OCI-LY1 (cell line): Measurements from ENCODE around the gene OSBPL1A.

Experiments
- H2AFZ ChIP-seq: fragments of 200-600 bp; sonication (generic), shearing (Covaris generic); 2 replicates; pipeline ENCODE4 v1.6.0; 2014; ENCODE audit warnings: antibody characterized with exemption, mild to moderate bottlenecking, low read length
- H3F3A ChIP-seq: fragments of 200-600 bp; sonication (generic), shearing (Covaris generic); 2 replicates; pipeline ENCODE4 v1.6.0; 2014; ENCODE audit warnings: mild to moderate bottlenecking, antibody characterized with exemption, low read length, moderate library complexity; ENCODE audit not compliant: insufficient read depth
- H3K27ac ChIP-seq: fragments of 200-600 bp; sonication (generic); 2 replicates; pipeline ENCODE4 v1.5.1; 2014; ENCODE audit warnings: low read length, mixed run types, mild to moderate bottlenecking, low read depth; ENCODE audit not compliant: poor library complexity, severe bottlenecking
- H3K27me3 ChIP-seq: fragments of 200-600 bp; sonication (generic); 2 replicates; pipeline ENCODE4 v1.6.0; 2014; ENCODE audit warnings: antibody characterized with exemption, mild to moderate bottlenecking, low read length, moderate library complexity; ENCODE audit not compliant: insufficient read depth
- H3K36me3 ChIP-seq: fragments of 200-600 bp; sonication (generic); 2 replicates; pipeline ENCODE4 v1.6.1; 2014; ENCODE audit warnings: mild to moderate bottlenecking, antibody characterized with exemption, low read length, moderate library complexity, mixed read lengths; ENCODE audit not compliant: insufficient read depth
- H3K4me1 ChIP-seq: fragments of 200-600 bp; sonication (generic); 2 replicates; pipeline ENCODE4 v1.5.1; 2014; ENCODE audit warnings: mild to moderate bottlenecking, low read length, moderate library complexity; ENCODE audit not compliant: insufficient read depth, severe bottlenecking
- H3K4me2 ChIP-seq: fragments of 200-600 bp; sonication (generic), shearing (Covaris generic); 2 replicates; pipeline ENCODE4 v1.6.1; 2014; ENCODE audit warnings: low read length
- H3K4me3 ChIP-seq: fragments of 200-600 bp; sonication (generic); 2 replicates; pipeline ENCODE4 v1.5.1; 2014; ENCODE audit warnings: low read length, low read depth, mild to moderate bottlenecking, mixed read lengths; ENCODE audit not compliant: poor library complexity, severe bottlenecking
- H3K79me2 ChIP-seq: fragments of 200-600 bp; shearing (Covaris generic); 2 replicates; pipeline ENCODE4 v1.6.1; 2016; ENCODE audit warnings: mixed run types, low read length, mixed read lengths; ENCODE audit not compliant: insufficient read depth
- H3K9ac ChIP-seq: fragments of 200-600 bp; sonication (generic), shearing (Covaris generic); 2 replicates; pipeline ENCODE4 v1.6.1; 2014; ENCODE audit warnings: mild to moderate bottlenecking, low read length, mixed read lengths
- H3K9me2 ChIP-seq: fragments of 200-600 bp; sonication (generic), shearing (Covaris generic); 2 replicates; pipeline ENCODE4 v1.6.1; 2014; ENCODE audit warnings: low read depth, mild to moderate bottlenecking, low read length, mixed read lengths
- H3K9me3 ChIP-seq: fragments of 200-600 bp; shearing (Covaris generic); 2 replicates; pipeline ENCODE4 v1.6.1; 2014; ENCODE audit warnings: low read length, mixed read lengths
- H4K20me1 ChIP-seq: fragments of 200-600 bp; sonication (generic), shearing (Covaris generic); 2 replicates; pipeline ENCODE4 v1.6.0; 2016; ENCODE audit warnings: mild to moderate bottlenecking, low read length; ENCODE audit not compliant: insufficient read depth
- CTCF ChIP-seq: fragments of 200-600 bp; sonication (generic), shearing (Covaris generic); IDR thresholded peaks from 2 replicates; pipeline ENCODE4 v1.5.1; 2017; ENCODE audit warnings: mild to moderate bottlenecking, antibody characterized with exemption, low read length, moderate library complexity, mixed read lengths
- EZH2 ChIP-seq: fragments of 200-600 bp; sonication (generic), shearing (Covaris generic); IDR thresholded peaks from 2 replicates; pipeline ENCODE4 v1.8.0; 2017; ENCODE audit warnings: borderline replicate concordance, mixed run types, mild to moderate bottlenecking, antibody characterized with exemption, low read length, moderate library complexity, mixed read lengths

OSBPL1A gene

GRCh38 chr18:24204904-24205303, 192.7 kb downstream of the OSBPL1A start:
- Histone ChIP-seq H3K27ac (no peak overlapping the region), H4K20me1 (no peaks in the 10 kb centered on the region), H3K27me3 (no peaks in the 10 kb centered on the region), H3K9me2 (no peaks in the 10 kb centered on the region), H3K36me3 (no peaks in the 10 kb centered on the region), H2AFZ (no peak overlapping the region), H3K79me2 (no peaks in the 10 kb centered on the region), H3K4me2 (no peak overlapping the region), H3K9ac (no peak overlapping the region), H3K4me3 (no peak overlapping the region), H3K9me3 (no peaks in the 10 kb centered on the region), H3K4me1 (no peaks in the 10 kb centered on the region), H3F3A (no peaks in the 10 kb centered on the region)
- no peak for TF ChIP-seq EZH2

GRCh38 chr18:24201699-24202687, 195.6 kb downstream of the OSBPL1A start:
- H3F3A ChIP-seq, result no peaks in the 10 kb centered on the region
- no peak overlapping the region for H2AFZ ChIP-seq
- H3K9ac ChIP-seq, result no peak overlapping the region
- H3K4me3 ChIP-seq, result no peak overlapping the region
- no peaks in the 10 kb centered on the region for H3K9me3 ChIP-seq
- no peaks in the 10 kb centered on the region for H3K36me3 ChIP-seq
- no peaks in the 10 kb centered on the region for H3K4me1 ChIP-seq
- no peak overlapping the region for H3K4me2 ChIP-seq
- TF ChIP-seq EZH2 (no peak), CTCF (no peak)
- H3K79me2 ChIP-seq, result no peaks in the 10 kb centered on the region
- no peak overlapping the region for H3K27ac ChIP-seq
- H3K9me2 ChIP-seq, result no peaks in the 10 kb centered on the region
- no peaks in the 10 kb centered on the region for H4K20me1 ChIP-seq
- H3K27me3 ChIP-seq, result no peaks in the 10 kb centered on the region

- H3K4me2 ChIP-seq, result no peak overlapping the region
Observed at GRCh38 chr18:24200494-24201290, 196.9 kb downstream of the OSBPL1A start.

More at GRCh38 chr18:24200494-24201290, 196.9 kb downstream of the OSBPL1A start:
- no peak overlapping the region for H3K27ac ChIP-seq
- no peaks in the 10 kb centered on the region for H3K9me2 ChIP-seq
- no peak for TF ChIP-seq EZH2
- no peak for TF ChIP-seq CTCF
- H3K79me2 ChIP-seq, result no peaks in the 10 kb centered on the region
- H2AFZ ChIP-seq, result no peak overlapping the region
- H3K9ac ChIP-seq, result no peak overlapping the region
- no peaks in the 10 kb centered on the region for H3K27me3 ChIP-seq
- H3K4me1 ChIP-seq, result no peaks in the 10 kb centered on the region
- H3F3A ChIP-seq, result no peaks in the 10 kb centered on the region
- no peaks in the 10 kb centered on the region for H3K36me3 ChIP-seq
- H3K4me3 ChIP-seq, result no peak overlapping the region
- no peaks in the 10 kb centered on the region for H4K20me1 ChIP-seq
- no peaks in the 10 kb centered on the region for H3K9me3 ChIP-seq
